CD4-positive, alpha-beta T cell treated with Interleukin-15 for 1 hour (primary cell): Measurements from ENCODE around the gene CCR3.
A peak's percentile ranks its signal among the peaks of the same experiment; 100 is the strongest.
"Not testable (repeated sequence)": the region's sequence is repeated elsewhere in the genome, so short reads cannot be mapped to it uniquely, and the experiment has no call there.

Experiments
- DNase-seq: peaks from one replicate; pipeline ENCODE4 v3.0.0-alpha.2; 2020

The CCR3 gene

DNA sequence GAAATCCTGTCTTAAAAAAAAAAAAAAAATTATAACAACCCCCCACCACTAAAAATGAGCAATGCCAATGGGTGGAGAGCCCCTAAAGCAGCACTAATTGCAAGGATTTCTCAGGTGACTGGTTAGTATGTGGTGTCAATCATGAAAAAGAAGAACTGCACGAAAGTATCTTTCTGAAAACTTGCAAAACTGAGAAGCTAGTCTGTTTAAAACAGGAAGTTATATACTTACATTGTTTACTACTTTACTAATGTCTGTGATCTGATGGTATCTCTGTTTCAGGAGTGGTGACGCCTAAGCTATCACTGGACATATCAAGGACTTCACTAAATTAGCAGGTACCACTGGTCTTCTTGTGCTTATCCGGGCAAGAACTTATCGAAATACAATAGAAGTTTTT lies at the start of gene CCR3:
Gene CCR3, plus strand, starts transcription at position 341 of the 400 bp plus-strand sequence. CDS start 22,699 bp downstream, outside the sequence.
- no peak for DNase-seq

DNA sequence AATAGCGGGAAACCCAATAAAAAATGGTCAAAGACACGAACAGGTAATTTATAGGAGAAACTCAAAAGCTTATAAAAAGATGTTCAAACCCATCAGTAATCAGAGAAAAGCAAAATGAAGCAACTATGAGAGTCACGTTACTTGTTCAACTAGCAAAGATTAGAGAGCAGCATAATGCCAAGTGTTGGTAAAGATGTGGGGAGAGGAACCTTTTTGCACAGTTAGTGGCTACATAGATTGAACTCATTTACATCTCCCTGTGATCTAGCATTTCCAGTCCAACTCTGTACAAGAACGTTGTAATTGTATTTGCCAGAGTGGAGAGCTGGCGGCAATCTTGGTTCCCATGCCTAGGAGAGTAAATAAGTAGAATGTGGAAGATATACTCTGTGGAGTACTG lies 49.3 kb upstream of the CCR3 start:
- no peak for DNase-seq

- DNase-seq: no peak
These were observed 48.8 kb upstream of the CCR3 start for GRCh38 chr3:46193436-46193835.

GRCh38 chr3:46194868-46195553 lies 47.2 kb upstream of the CCR3 start:
- no peak for DNase-seq

GRCh38 chr3:46196261-46196957 lies 45.9 kb upstream of the CCR3 start:
- DNase-seq: no peak

- no peak for DNase-seq
These were observed 42.0 kb upstream of the CCR3 start for GRCh38 chr3:46200211-46200610.

DNA sequence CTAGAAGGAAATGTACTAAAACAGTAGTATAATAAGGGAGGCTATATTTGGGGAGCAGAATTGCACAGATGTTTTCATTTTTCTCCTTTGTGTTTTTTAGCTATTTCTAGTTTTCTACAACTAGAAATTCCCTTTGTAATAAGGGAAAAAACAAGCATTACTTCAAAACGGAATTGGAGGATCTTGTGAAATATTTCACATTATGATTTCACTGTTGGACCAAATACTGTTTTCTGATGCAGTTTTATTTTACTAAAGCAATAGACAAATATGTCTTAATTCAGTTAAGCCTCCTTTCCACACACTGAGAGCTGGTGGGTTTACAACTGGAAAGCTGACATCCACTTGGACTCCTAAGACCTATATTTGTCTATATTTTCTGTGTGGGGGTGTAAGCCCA lies 41.5 kb upstream of the CCR3 start:
- DNase-seq: no peak

DNA sequence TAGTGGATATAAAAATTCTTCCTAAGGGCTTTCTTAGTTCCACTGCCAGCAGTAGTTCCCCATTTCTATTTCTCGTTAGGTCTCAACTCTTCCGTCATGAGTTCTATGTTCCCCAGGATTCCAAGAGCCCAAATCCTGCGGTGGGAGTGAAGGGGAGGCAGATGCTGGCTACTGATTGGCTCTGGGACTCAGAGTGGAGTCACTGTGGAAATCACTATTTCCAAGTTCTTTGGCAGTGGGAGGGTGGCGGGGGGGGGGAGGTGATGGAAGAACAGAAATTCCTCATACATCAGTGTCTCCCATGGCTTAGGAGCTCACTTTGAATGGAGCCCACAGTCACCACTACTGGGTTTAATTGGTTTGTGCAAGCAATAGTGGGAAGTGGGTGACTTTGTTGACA lies 39.7 kb upstream of the CCR3 start:
- DNase-seq: no peak

- DNase-seq: no peak
These were observed 38.6 kb upstream of the CCR3 start for GRCh38 chr3:46203681-46204080.

- DNase-seq: no peak
These were observed 36.8 kb upstream of the CCR3 start for GRCh38 chr3:46205286-46205960.

GRCh38 chr3:46206282-46207015 lies 35.8 kb upstream of the CCR3 start:
- DNase-seq: no peak

GRCh38 chr3:46207514-46207913 lies 34.7 kb upstream of the CCR3 start:
- DNase-seq: not testable (repeated sequence)

GRCh38 chr3:46208167-46208704 lies 34.0 kb upstream of the CCR3 start, which contains the start of gene CCR1:
TSS of gene CCR1 (minus strand) at chr3:46208313. CDS start at chr3:46204313, 4,000 bp downstream.
- DNase-seq: peak; percentile 62

GRCh38 chr3:46209053-46209452 lies 33.2 kb upstream of the CCR3 start:
- no peak for DNase-seq

DNA sequence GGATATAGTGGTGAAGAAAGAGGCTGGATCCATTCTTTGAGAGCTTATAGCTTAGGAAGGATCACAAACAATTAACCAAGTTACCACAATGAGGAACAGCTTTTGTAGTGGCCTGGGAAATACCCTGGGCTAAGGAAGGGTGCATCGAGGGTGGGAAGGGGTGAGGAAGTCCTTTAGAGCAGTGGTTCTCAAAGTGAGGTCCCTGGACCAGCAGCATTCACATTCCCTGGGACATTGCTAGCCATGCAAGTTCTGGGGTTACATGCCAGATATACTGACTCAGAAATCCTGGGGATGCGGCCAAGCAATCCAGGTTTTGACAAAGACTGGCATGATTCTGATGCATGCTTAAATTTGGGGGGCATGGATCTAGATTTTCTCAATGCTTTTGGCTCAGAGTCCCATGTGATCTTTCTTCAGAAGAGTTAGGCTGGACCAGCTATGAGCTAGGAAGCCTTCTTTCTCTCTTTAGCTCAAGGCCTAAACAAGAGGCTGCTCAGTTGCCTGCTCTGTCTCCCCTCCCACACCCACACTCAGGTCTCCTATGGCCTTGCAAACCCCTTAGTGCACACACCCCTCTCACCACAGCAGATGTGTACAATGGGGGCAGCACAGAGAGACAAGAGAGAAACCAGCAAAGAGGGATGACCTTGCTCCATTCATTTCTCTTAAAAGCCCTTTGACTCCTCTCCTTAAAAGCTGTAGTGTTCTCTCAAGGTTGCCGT lies 32.4 kb upstream of the CCR3 start:
- peak; percentile 25 for DNase-seq

GRCh38 chr3:46212101-46212500 lies 30.2 kb upstream of the CCR3 start:
- DNase-seq: no peak

DNA sequence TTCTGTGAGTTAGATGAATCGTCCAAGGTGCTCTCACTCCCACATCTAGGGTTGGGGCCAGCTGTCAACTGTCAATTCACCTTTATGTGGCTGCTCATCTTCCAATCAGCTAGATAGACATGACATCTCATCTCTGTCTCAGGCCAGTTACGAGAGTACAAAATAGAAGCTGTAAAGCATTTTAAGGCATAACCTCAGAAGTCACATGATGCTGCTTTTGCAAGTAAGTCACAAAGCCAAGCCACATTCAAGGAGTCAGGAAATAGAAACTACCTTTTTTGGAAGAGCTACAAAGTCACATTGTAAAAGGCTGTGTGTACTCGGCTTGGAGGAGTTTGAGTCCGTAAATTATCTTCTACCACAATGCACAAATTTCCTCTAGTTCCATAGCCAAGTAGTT lies 29.1 kb upstream of the CCR3 start:
- DNase-seq: no peak

DNA sequence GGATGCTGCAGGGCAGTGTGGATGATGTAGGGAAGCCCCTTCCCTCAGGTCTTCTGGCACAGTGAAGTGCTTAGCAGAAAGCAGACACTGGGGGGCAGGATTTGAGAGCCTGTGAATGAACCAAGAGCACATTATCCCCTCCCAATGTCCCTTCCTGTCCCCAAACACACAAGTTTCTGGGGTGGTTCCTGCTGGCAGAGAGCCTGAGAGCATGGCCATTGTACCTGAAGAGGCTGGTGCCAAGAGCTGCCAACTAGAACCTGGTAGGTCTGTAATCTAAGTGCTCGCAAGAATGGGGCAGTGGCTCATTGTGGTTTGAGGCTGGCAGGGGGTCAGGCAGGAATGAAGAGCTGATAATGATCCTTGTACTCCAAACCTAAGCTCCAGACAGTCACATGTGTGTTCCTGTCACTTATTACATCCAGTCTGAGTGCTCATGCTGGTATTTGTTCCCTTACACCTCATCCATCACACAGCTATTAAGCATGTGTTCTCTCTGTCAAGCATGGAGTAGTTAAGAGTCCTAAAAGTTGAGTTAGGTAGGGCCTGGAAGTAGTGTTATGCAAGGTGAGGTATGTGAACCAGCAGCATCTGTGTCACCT lies 27.4 kb upstream of the CCR3 start:
- DNase-seq: no peak

DNA sequence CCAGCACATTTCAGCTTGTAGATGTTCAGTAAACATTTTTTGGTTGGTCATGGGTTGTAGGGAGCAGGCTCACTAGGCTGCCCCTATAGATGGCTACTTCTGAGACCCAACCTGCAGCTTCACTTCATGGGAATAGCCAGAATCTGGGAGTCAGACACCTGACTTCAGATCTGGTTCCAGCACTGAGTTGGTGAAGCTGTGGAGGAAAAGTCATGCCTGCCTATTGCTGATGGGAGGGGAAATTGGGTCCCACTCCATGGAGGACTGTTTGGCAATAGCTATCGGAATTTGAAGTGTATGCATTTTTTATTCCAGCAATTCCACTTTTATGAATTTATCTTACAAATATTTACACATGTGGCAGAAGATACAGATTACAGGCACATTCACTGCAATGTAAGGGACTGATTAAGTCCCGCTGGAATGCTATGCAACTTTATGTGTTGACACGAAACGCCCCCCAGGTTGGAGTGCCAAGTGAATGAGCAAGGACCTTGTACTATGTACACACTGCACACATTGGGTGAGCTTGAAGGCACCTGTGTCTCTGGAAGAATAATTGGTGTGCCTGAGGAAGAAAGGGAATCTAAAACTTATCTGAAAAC lies 26.3 kb upstream of the CCR3 start:
- no peak for DNase-seq

DNA sequence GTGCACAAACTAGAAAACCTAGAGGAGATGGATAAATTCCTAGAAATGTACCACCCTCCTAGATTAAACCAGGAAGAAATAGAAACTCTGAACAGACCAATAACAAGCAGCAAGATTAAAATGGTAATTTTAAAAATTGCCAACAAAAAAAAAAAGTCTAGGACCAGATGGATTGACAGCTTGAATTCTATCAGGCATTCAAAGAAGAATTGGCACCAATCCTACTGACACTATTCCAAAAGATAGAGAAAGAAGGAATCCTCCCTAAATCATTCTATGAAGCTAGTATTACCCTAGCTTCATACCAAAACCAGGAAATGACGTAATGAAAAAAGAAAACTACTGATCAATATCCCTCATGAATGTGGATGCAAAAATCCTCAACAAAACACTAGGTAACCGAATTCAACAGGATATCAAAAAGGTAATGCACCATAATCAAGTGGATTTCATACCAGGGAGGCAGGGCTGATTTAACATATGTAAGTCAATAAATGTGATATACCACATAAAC lies 24.0 kb upstream of the CCR3 start:
- no peak for DNase-seq

DNA sequence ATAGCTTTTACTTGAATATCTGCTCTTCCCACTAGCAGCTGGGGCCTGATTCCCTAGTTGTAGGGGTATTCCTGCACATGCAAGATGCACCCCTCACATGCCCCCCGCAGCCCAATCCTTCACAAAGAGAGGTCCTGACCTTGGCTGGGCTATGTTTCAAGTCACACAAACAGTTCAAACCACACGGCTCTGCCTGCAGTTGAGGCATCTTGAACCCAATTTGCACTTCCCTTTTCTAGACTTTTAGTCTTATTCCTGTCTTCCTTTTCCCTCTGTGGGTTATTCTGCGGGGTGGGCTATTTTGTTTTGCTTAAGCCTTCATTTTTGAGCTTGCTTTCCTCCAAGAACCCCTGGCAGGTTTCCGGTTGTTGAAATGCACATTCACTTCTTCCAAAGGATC lies 20.9 kb upstream of the CCR3 start:
- no peak for DNase-seq
